ENCODE data around the gene ACAA2.

- TF ChIP-seq POLR2AphosphoS5 (IDR thresholded peaks at IDR 0.05) (no peak), CTCF (IDR thresholded peaks at IDR 0.05) (no peak)
Measured at GRCh38 chr18:49802623-49803022, 10.7 kb downstream of the ACAA2 start.

All from prostate gland (tissue), 2 donors.